SK-N-SH treated with all-trans-retinoic acid at 6 μM for 48 hours (cell line): ENCODE results near the gene RNF167.

ENCODE experiments used
- ATAC-seq: fragments of 200-7000 bp; cut with Tn5 transposase; 3 replicates; pipeline ENCODE4 v1.9.1; 2020; ENCODE audit warnings: mild to moderate bottlenecking, moderate library complexity
- ARNTL ChIP-seq: fragments of 450-650 bp; formaldehyde crosslinking; IDR thresholded peaks from 2 replicates; pipeline ENCODE4 v1.5.0; 2020; ENCODE audit warnings: low read depth, mild to moderate bottlenecking, moderate library complexity, borderline replicate concordance
- BACH2 ChIP-seq: fragments of 250-450 bp; sonication (Bioruptor Pico); IDR thresholded peaks from 2 replicates; pipeline ENCODE4 v1.9.0; 2021; ENCODE audit warnings: mild to moderate bottlenecking, borderline replicate concordance
- CSDC2 ChIP-seq: fragments of 250-450 bp; sonication (Bioruptor Pico); IDR thresholded peaks from 2 replicates; pipeline ENCODE4 v1.5.0; 2020; ENCODE audit warnings: mild to moderate bottlenecking, moderate library complexity
- ESRRG ChIP-seq: fragments of 250-450 bp; sonication (Bioruptor Pico); IDR thresholded peaks from 2 replicates; pipeline ENCODE4 v1.6.1; 2021; ENCODE audit warnings: mild to moderate bottlenecking
- GLIS3 ChIP-seq: fragments of 250-450 bp; sonication (Bioruptor Pico); IDR thresholded peaks from 2 replicates; pipeline ENCODE4 v1.5.0; 2020; ENCODE audit warnings: mild to moderate bottlenecking, moderate library complexity
- ISL1 ChIP-seq: fragments of 250-450 bp; sonication (Bioruptor Pico); IDR thresholded peaks from 2 replicates; pipeline ENCODE4 v2.1.2; 2022; ENCODE audit warnings: mild to moderate bottlenecking, moderate library complexity
- OSR1 ChIP-seq: fragments of 250-450 bp; sonication (Bioruptor Pico); IDR thresholded peaks from 2 replicates; pipeline ENCODE4 v1.8.0; 2022; ENCODE audit warnings: moderate library complexity, mild to moderate bottlenecking, inconsistent platforms
- PPARA ChIP-seq: fragments of 250-450 bp; sonication (Bioruptor Pico); IDR thresholded peaks from 2 replicates; pipeline ENCODE4 v1.5.0; 2020; ENCODE audit warnings: mild to moderate bottlenecking, borderline replicate concordance
- RARB ChIP-seq: fragments of 250-450 bp; sonication (Bioruptor Pico); IDR thresholded peaks from 2 replicates; pipeline ENCODE4 v1.8.0; 2021; ENCODE audit warnings: mild to moderate bottlenecking, moderate library complexity
- SNAI2 ChIP-seq: fragments of 250-450 bp; sonication (Bioruptor Pico); IDR thresholded peaks from 2 replicates; pipeline ENCODE4 v1.5.0; 2020; ENCODE audit warnings: mild to moderate bottlenecking, moderate library complexity
- TCF4 ChIP-seq: fragments of 250-450 bp; sonication (Bioruptor Pico); IDR thresholded peaks from 2 replicates; pipeline ENCODE4 v1.8.0; 2021; ENCODE audit warnings: mild to moderate bottlenecking, moderate library complexity, borderline replicate concordance
- TOX ChIP-seq: fragments of 250-450 bp; sonication (Bioruptor Pico); IDR thresholded peaks from 2 replicates; pipeline ENCODE4 v1.8.0; 2021; ENCODE audit warnings: mild to moderate bottlenecking, moderate library complexity, borderline replicate concordance
- ZC3H10 ChIP-seq: fragments of 250-450 bp; sonication (Bioruptor Pico); IDR thresholded peaks from 2 replicates; pipeline ENCODE4 v1.5.1; 2021; ENCODE audit warnings: mild to moderate bottlenecking, moderate library complexity
- ZFP3 ChIP-seq: fragments of 250-450 bp; sonication (Bioruptor Pico); IDR thresholded peaks from 2 replicates; pipeline ENCODE4 v1.5.0; 2020; ENCODE audit warnings: mild to moderate bottlenecking, moderate library complexity
- ZNF565 ChIP-seq: fragments of 450-650 bp; formaldehyde crosslinking; conservative IDR thresholded peaks from 2 replicates; pipeline ENCODE4 v1.5.0; 2020; ENCODE audit warnings: low read depth, mild to moderate bottlenecking, moderate library complexity
- ZNF70 ChIP-seq: fragments of 450-650 bp; formaldehyde crosslinking; IDR thresholded peaks from 2 replicates; pipeline ENCODE4 v1.5.0; 2020; ENCODE audit warnings: mild to moderate bottlenecking, moderate library complexity
- ZNF8 ChIP-seq: fragments of 450-650 bp; formaldehyde crosslinking; IDR thresholded peaks from 2 replicates; pipeline ENCODE4 v1.5.0; 2020; ENCODE audit warnings: mild to moderate bottlenecking, moderate library complexity
- TF ChIP-seq, protein P1 (sequence below): fragments of 250-450 bp; sonication (Bioruptor Pico); IDR thresholded peaks from 2 replicates; pipeline ENCODE4 v1.8.0; 2021; ENCODE audit warnings: low read depth, mild to moderate bottlenecking, moderate library complexity, borderline replicate concordance
- TF ChIP-seq, protein P2 (sequence below): fragments of 250-450 bp; sonication (Bioruptor Pico); IDR thresholded peaks from 2 replicates; pipeline ENCODE4 v1.5.1; 2021; ENCODE audit warnings: mild to moderate bottlenecking, moderate library complexity
- TF ChIP-seq, protein P3 (sequence below): fragments of 250-450 bp; sonication (Bioruptor Pico); IDR thresholded peaks from 2 replicates; pipeline ENCODE4 v1.8.0; 2020; ENCODE audit warnings: mild to moderate bottlenecking, moderate library complexity, borderline replicate concordance
- TF ChIP-seq, protein P4 (sequence below): fragments of 250-450 bp; sonication (Bioruptor Pico); IDR thresholded peaks from 2 replicates; pipeline ENCODE4 v1.5.1; 2020; ENCODE audit warnings: low read depth, mild to moderate bottlenecking, moderate library complexity

The RNF167 gene

DNA sequence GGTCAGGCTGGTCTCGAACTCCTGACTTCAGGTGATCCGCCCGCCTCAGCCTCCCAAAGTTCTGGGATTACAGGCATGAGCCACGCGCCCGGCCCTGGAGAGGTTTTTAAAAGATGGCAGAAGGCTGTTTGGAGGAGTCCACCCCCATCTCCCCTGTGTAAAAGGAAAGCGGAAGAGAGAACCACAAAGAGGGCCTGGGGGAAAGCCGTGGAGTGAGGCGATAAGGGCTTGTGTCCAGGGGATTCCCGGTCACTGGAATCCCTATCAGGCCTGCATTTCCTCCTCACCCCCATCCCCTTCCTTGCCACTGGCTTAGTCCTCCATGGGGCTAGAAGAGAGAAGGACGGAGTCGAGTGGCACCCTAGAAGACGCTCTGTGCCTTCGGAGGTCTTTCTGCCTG is 8.1 kb upstream of the RNF167 start, which contains the start of gene GP1BA:
TSS of gene GP1BA (plus strand) at position 315 of the 400 bp plus-strand sequence. CDS start 328 bp downstream, outside the sequence.
- no peak for ATAC-seq
- TF ChIP-seq OSR1 = no peak
- TF ChIP-seq TOX (CRISPR knock-in tag) = no peak
- no peak for TF ChIP-seq PPARA (CRISPR knock-in tag)
- TF ChIP-seq BACH2 (CRISPR knock-in tag) = no peak
- no peak for TF ChIP-seq ZFP3 (CRISPR knock-in tag)
- no peak for TF ChIP-seq ARNTL (CRISPR knock-in tag)
- no peak for TF ChIP-seq ZNF8 (CRISPR knock-in tag)
- TF ChIP-seq TCF4 (CRISPR knock-in tag) = no peak
- TF ChIP-seq ZNF565 (CRISPR knock-in tag) = no peak
- TF ChIP-seq SNAI2 (CRISPR knock-in tag) = no peak
- TF ChIP-seq, protein P1, sequence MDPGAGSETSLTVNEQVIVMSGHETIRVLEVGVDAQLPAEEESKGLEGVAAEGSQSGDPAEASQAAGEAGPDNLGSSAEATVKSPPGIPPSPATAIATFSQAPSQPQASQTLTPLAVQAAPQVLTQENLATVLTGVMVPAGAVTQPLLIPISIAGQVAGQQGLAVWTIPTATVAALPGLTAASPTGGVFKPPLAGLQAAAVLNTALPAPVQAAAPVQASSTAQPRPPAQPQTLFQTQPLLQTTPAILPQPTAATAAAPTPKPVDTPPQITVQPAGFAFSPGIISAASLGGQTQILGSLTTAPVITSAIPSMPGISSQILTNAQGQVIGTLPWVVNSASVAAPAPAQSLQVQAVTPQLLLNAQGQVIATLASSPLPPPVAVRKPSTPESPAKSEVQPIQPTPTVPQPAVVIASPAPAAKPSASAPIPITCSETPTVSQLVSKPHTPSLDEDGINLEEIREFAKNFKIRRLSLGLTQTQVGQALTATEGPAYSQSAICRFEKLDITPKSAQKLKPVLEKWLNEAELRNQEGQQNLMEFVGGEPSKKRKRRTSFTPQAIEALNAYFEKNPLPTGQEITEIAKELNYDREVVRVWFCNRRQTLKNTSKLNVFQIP (CRISPR knock-in tag) = no peak
- TF ChIP-seq GLIS3 (CRISPR knock-in tag) = no peak
- TF ChIP-seq ZNF70 (CRISPR knock-in tag) = no peak
- TF ChIP-seq, protein P2, sequence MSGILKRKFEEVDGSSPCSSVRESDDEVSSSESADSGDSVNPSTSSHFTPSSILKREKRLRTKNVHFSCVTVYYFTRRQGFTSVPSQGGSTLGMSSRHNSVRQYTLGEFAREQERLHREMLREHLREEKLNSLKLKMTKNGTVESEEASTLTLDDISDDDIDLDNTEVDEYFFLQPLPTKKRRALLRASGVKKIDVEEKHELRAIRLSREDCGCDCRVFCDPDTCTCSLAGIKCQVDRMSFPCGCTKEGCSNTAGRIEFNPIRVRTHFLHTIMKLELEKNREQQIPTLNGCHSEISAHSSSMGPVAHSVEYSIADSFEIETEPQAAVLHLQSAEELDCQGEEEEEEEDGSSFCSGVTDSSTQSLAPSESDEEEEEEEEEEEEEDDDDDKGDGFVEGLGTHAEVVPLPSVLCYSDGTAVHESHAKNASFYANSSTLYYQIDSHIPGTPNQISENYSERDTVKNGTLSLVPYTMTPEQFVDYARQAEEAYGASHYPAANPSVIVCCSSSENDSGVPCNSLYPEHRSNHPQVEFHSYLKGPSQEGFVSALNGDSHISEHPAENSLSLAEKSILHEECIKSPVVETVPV = no peak
- TF ChIP-seq, protein P3, sequence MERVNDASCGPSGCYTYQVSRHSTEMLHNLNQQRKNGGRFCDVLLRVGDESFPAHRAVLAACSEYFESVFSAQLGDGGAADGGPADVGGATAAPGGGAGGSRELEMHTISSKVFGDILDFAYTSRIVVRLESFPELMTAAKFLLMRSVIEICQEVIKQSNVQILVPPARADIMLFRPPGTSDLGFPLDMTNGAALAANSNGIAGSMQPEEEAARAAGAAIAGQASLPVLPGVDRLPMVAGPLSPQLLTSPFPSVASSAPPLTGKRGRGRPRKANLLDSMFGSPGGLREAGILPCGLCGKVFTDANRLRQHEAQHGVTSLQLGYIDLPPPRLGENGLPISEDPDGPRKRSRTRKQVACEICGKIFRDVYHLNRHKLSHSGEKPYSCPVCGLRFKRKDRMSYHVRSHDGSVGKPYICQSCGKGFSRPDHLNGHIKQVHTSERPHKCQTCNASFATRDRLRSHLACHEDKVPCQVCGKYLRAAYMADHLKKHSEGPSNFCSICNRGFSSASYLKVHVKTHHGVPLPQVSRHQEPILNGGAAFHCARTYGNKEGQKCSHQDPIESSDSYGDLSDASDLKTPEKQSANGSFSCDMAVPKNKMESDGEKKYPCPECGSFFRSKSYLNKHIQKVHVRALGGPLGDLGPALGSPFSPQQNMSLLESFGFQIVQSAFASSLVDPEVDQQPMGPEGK = no peak
- no peak for TF ChIP-seq RARB (CRISPR knock-in tag)
- no peak for TF ChIP-seq ESRRG (CRISPR knock-in tag)
- TF ChIP-seq ZC3H10 (CRISPR knock-in tag) = no peak

DNA sequence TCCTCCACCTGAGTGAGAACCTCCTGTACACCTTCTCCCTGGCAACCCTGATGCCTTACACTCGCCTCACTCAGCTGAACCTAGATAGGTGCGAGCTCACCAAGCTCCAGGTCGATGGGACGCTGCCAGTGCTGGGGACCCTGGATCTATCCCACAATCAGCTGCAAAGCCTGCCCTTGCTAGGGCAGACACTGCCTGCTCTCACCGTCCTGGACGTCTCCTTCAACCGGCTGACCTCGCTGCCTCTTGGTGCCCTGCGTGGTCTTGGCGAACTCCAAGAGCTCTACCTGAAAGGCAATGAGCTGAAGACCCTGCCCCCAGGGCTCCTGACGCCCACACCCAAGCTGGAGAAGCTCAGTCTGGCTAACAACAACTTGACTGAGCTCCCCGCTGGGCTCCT is 7.3 kb upstream of the RNF167 start:
- no peak for TF ChIP-seq ESRRG (CRISPR knock-in tag)
- TF ChIP-seq, protein P2 = no peak
- TF ChIP-seq ZNF70 (CRISPR knock-in tag) = no peak
- TF ChIP-seq, protein P1 (CRISPR knock-in tag) = no peak
- TF ChIP-seq GLIS3 (CRISPR knock-in tag) = no peak
- no peak for TF ChIP-seq ISL1 (CRISPR knock-in tag)
- no peak for TF ChIP-seq OSR1
- TF ChIP-seq TOX (CRISPR knock-in tag) = no peak
- TF ChIP-seq, protein P4, sequence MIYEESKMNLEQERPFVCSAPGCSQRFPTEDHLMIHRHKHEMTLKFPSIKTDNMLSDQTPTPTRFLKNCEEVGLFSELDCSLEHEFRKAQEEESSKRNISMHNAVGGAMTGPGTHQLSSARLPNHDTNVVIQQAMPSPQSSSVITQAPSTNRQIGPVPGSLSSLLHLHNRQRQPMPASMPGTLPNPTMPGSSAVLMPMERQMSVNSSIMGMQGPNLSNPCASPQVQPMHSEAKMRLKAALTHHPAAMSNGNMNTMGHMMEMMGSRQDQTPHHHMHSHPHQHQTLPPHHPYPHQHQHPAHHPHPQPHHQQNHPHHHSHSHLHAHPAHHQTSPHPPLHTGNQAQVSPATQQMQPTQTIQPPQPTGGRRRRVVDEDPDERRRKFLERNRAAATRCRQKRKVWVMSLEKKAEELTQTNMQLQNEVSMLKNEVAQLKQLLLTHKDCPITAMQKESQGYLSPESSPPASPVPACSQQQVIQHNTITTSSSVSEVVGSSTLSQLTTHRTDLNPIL (CRISPR knock-in tag) = no peak
- no peak for TF ChIP-seq CSDC2
- TF ChIP-seq ZNF565 (CRISPR knock-in tag) = no peak
- TF ChIP-seq TCF4 (CRISPR knock-in tag) = no peak
- no peak for TF ChIP-seq ZNF8 (CRISPR knock-in tag)
- TF ChIP-seq SNAI2 (CRISPR knock-in tag) = no peak
- no peak for TF ChIP-seq PPARA (CRISPR knock-in tag)
- TF ChIP-seq BACH2 (CRISPR knock-in tag) = no peak
- no peak for TF ChIP-seq RARB (CRISPR knock-in tag)
- TF ChIP-seq, protein P3 = no peak
- ATAC-seq = no peak
